ENCODE data around the gene SIMC1. TPM values are rescaled to one million over a fixed set of nuclear protein-coding genes. Genes with fewer than 3 reads are reported as not detected.
A peak's percentile ranks its signal among the peaks of the same experiment; 100 is the strongest.

The SIMC1 gene
- total RNA-seq, 1 experiment from 2014 or later, result 17.9 TPM

DNA sequence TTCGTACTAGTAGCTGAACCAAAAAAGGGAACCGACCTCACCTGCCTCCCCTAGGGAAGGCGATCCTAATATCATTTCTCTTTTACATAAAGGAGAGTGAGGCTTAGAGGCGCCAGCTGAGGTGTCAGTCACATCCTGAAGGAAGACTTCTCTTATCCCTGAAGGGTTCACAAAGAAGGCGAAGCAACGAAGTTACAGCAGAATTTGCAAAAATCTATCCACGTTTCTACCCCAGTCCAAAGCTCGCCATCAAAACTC is 123.9 kb downstream of the SIMC1 start:
- Mint-ChIP-seq H3K4me1 (peaks cover 13% of the 10 kb centered on the region), H3K27ac (no peak overlapping the region), H3K9me3 (no peaks in the 10 kb centered on the region), H3K4me3 (peak overlapping the region; percentile 97), H3K27me3 (ENCODE audit: low read depth) (peaks cover 49% of the 10 kb centered on the region), H3K36me3 (peaks cover 20% of the 10 kb centered on the region)
- ChIA-PET CTCF (interaction anchor here (0.5 to 2.7 kb wide), 5 partner anchors 43 to 633 kb away, joined by 3 to 16 read pairs (median 3); no protein-coding TSS in a partner anchor), POLR2A (interaction anchor here (0.6 to 2.0 kb wide), 3 partner anchors 86 to 285 kb away, joined by 3 to 6 read pairs (median 5); partner anchors contain the start of genes FAF2, RNF44 and TSPAN17)
- no peak for ATAC-seq
- no peak for DNase-seq (ENCODE audit: low spot score)
- TF ChIP-seq, protein P1, sequence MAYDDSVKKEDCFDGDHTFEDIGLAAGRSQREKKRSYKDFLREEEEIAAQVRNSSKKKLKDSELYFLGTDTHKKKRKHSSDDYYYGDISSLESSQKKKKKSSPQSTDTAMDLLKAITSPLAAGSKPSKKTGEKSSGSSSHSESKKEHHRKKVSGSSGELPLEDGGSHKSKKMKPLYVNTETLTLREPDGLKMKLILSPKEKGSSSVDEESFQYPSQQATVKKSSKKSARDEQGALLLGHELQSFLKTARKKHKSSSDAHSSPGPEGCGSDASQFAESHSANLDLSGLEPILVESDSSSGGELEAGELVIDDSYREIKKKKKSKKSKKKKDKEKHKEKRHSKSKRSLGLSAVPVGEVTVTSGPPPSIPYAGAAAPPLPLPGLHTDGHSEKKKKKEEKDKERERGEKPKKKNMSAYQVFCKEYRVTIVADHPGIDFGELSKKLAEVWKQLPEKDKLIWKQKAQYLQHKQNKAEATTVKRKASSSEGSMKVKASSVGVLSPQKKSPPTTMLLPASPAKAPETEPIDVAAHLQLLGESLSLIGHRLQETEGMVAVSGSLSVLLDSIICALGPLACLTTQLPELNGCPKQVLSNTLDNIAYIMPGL (CRISPR knock-in tag; IDR thresholded peaks at IDR 0.05), result no peak
- TF ChIP-seq ZNF121 (CRISPR knock-in tag; IDR thresholded peaks at IDR 0.05) (no peak), CREB1 (CRISPR knock-in tag; IDR thresholded peaks at IDR 0.05) (no peak), ZNF263 (CRISPR knock-in tag; IDR thresholded peaks at IDR 0.05; ENCODE audit: low read depth) (no peak)
- TF ChIP-seq, protein P2, sequence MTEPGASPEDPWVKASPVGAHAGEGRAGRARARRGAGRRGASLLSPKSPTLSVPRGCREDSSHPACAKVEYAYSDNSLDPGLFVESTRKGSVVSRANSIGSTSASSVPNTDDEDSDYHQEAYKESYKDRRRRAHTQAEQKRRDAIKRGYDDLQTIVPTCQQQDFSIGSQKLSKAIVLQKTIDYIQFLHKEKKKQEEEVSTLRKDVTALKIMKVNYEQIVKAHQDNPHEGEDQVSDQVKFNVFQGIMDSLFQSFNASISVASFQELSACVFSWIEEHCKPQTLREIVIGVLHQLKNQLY (CRISPR knock-in tag; IDR thresholded peaks at IDR 0.05), result 0 out of 2 replicates have a peak, but pooled peaks have one; percentile 36

DNA sequence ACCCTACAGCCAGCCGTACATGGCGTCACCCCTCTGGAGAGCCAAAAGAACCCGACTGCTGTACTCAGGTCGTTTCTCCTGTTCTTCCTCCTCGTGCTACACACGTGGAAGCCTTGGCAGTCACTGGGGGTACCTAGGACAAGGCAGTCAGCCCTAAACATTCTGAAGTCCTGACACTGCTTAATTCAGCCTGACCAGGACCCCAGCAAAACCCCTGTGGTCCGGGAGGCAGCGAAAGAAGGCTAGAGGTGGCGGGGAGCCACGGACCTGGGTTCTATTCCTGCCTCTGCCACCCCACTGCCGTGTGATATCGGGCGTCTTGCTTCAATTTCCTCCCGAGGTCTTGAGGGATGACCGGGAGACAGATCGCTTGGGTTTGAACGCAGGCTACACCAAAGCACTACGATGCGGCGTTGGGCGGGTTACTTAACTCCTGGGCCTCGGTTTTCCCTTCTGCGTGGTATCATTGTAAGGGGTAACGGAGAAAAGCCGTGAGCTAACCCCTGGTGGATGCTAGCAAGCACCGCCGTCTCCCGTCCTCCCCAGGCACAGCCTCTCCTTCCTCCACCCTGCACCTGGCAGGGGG is 126.6 kb downstream of the SIMC1 start:
- Mint-ChIP-seq H3K4me1 (peaks cover 8% of the 10 kb centered on the region), H3K27me3 (ENCODE audit: low read depth) (peaks cover 60% of the 10 kb centered on the region), H3K36me3 (peaks cover 7% of the 10 kb centered on the region; the same call in 1 of the 2 replicates), H3K27ac (no peak overlapping the region), H3K4me3 (peak overlapping the region; percentile 64), H3K9me3 (no peaks in the 10 kb centered on the region)
- POLR2A ChIA-PET, result no interaction called here
- CTCF ChIA-PET, result no interaction called here
- ATAC-seq (no peak; the same call in 1 of the 2 replicates), DNase-seq (ENCODE audit: low spot score) (no peak)
- TF ChIP-seq GRHL2 (CRISPR knock-in tag; IDR thresholded peaks at IDR 0.05; ENCODE audit: insufficient replicate concordance, severe bottlenecking), result no peak
- TF ChIP-seq, protein P3, sequence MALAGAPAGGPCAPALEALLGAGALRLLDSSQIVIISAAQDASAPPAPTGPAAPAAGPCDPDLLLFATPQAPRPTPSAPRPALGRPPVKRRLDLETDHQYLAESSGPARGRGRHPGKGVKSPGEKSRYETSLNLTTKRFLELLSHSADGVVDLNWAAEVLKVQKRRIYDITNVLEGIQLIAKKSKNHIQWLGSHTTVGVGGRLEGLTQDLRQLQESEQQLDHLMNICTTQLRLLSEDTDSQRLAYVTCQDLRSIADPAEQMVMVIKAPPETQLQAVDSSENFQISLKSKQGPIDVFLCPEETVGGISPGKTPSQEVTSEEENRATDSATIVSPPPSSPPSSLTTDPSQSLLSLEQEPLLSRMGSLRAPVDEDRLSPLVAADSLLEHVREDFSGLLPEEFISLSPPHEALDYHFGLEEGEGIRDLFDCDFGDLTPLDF (CRISPR knock-in tag; IDR thresholded peaks at IDR 0.05), result 0 out of 2 replicates have a peak, but pooled peaks have one; percentile 2
- TF ChIP-seq, protein P4, sequence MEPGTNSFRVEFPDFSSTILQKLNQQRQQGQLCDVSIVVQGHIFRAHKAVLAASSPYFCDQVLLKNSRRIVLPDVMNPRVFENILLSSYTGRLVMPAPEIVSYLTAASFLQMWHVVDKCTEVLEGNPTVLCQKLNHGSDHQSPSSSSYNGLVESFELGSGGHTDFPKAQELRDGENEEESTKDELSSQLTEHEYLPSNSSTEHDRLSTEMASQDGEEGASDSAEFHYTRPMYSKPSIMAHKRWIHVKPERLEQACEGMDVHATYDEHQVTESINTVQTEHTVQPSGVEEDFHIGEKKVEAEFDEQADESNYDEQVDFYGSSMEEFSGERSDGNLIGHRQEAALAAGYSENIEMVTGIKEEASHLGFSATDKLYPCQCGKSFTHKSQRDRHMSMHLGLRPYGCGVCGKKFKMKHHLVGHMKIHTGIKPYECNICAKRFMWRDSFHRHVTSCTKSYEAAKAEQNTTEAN (CRISPR knock-in tag; IDR thresholded peaks at IDR 0.05), result 0 out of 2 replicates have a peak, but pooled peaks have one; percentile 2
- TF ChIP-seq ATF1 (CRISPR knock-in tag; IDR thresholded peaks at IDR 0.05), result no peak

DNA sequence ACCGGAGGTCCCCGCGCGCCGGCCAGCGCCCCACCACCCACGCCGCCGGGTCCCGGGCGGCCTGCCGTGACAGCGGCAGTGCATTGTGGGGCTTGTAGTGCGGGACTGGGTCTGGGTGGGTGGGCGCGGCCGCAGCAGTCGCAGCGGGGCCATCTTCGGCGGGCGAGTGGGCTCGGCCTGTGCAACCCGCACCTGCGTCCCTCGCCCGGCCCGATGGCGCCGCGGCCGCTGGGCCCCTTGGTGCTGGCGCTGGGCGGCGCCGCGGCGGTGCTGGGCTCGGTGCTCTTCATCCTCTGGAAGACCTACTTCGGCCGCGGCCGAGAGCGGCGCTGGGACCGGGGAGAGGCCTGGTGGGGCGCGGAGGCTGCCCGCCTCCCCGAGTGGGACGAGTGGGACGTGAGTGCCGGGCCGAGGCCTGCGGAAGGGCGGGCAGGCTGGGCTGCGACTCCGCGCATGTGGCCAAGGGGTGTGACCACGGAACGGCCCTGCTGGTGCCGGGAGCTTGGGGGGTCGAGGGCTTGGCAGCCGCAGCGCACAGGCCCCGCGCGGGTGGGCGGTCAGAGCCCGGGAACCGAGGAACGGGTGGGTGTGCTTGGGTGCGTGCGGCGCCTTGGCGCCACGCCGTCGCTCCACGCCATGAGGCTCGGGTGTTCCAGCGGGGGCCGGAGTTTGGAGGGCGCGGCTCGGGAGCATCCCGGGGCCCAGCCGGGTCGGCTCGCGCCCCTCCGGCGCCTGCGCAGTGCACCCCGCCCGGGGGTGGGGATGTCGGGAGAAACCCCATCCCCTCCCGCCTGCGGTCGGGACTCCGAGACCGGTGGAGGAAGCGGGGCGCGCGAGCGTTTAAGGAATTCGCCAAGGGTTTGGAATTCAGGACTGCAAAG is 127.4 kb downstream of the SIMC1 start, which contains the start of gene ARL10:
ARL10 (plus strand) TSS at position 137 of the 881 bp plus-strand sequence; CDS start at position 214, 77 bp downstream.
- CTCF ChIA-PET, result interaction anchor here (0.6 to 1.2 kb wide), 2 partner anchors 42 to 636 kb away, joined by 3 to 4 read pairs; no protein-coding TSS in a partner anchor
- H3K27ac Mint-ChIP-seq, result no peak within 1 kb of the TSS
- no peak for TF ChIP-seq ZNF416 (CRISPR knock-in tag; IDR thresholded peaks at IDR 0.05)
- peak; percentile 93 for TF ChIP-seq RELA (CRISPR knock-in tag; IDR thresholded peaks at IDR 0.05; ENCODE audit: borderline replicate concordance)
- no peak for TF ChIP-seq ATF1 (CRISPR knock-in tag; IDR thresholded peaks at IDR 0.05)
- TF ChIP-seq, protein P5, sequence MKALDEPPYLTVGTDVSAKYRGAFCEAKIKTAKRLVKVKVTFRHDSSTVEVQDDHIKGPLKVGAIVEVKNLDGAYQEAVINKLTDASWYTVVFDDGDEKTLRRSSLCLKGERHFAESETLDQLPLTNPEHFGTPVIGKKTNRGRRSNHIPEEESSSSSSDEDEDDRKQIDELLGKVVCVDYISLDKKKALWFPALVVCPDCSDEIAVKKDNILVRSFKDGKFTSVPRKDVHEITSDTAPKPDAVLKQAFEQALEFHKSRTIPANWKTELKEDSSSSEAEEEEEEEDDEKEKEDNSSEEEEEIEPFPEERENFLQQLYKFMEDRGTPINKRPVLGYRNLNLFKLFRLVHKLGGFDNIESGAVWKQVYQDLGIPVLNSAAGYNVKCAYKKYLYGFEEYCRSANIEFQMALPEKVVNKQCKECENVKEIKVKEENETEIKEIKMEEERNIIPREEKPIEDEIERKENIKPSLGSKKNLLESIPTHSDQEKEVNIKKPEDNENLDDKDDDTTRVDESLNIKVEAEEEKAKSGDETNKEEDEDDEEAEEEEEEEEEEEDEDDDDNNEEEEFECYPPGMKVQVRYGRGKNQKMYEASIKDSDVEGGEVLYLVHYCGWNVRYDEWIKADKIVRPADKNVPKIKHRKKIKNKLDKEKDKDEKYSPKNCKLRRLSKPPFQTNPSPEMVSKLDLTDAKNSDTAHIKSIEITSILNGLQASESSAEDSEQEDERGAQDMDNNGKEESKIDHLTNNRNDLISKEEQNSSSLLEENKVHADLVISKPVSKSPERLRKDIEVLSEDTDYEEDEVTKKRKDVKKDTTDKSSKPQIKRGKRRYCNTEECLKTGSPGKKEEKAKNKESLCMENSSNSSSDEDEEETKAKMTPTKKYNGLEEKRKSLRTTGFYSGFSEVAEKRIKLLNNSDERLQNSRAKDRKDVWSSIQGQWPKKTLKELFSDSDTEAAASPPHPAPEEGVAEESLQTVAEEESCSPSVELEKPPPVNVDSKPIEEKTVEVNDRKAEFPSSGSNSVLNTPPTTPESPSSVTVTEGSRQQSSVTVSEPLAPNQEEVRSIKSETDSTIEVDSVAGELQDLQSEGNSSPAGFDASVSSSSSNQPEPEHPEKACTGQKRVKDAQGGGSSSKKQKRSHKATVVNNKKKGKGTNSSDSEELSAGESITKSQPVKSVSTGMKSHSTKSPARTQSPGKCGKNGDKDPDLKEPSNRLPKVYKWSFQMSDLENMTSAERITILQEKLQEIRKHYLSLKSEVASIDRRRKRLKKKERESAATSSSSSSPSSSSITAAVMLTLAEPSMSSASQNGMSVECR (CRISPR knock-in tag; IDR thresholded peaks at IDR 0.05; ENCODE audit: borderline replicate concordance), result no peak; the same call in 1 of the 2 replicates
- TF ChIP-seq, protein P6, sequence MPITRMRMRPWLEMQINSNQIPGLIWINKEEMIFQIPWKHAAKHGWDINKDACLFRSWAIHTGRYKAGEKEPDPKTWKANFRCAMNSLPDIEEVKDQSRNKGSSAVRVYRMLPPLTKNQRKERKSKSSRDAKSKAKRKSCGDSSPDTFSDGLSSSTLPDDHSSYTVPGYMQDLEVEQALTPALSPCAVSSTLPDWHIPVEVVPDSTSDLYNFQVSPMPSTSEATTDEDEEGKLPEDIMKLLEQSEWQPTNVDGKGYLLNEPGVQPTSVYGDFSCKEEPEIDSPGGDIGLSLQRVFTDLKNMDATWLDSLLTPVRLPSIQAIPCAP (CRISPR knock-in tag; IDR thresholded peaks at IDR 0.05), result peak; percentile 89
- TF ChIP-seq FOXK1 (CRISPR knock-in tag; IDR thresholded peaks at IDR 0.05), result 0 out of 2 replicates have a peak, but pooled peaks have one; percentile 15
- TF ChIP-seq ZNF671 (CRISPR knock-in tag; IDR thresholded peaks at IDR 0.05), result no peak
- no peak for TF ChIP-seq IRF2 (CRISPR knock-in tag; IDR thresholded peaks at IDR 0.05; ENCODE audit: borderline replicate concordance, low read depth)
- TF ChIP-seq ZNF138 (CRISPR knock-in tag; conservative IDR thresholded peaks at IDR 0.05), result 0 out of 2 replicates have a peak, but pooled peaks have one; percentile 42
- peak; percentile 68; the same call in 1 of the 2 replicates for TF ChIP-seq ZBTB21 (CRISPR knock-in tag; IDR thresholded peaks at IDR 0.05; ENCODE audit: borderline replicate concordance)

More for the DNA sequence above, 127.4 kb downstream of the SIMC1 start, which contains the start of gene ARL10:
- Mint-ChIP-seq H3K4me1 (peaks cover 7% of the 10 kb centered on the region), H3K36me3 (peaks cover 7% of the 10 kb centered on the region; the same call in 1 of the 2 replicates), H3K9me3 (no peaks in the 10 kb centered on the region), H3K27me3 (ENCODE audit: low read depth) (peaks cover 60% of the 10 kb centered on the region), H3K4me3 (peak within 1 kb of the TSS; percentile 64)
- DNase-seq (ENCODE audit: low spot score), result peak; percentile 67
- POLR2A ChIA-PET, result no interaction called here
- peak; percentile 41 for ATAC-seq
